Fibroblast of lung (primary cell): ENCODE measurements around the gene PLCB2.

Experiments
- CTCF ChIP-seq, 2 donors: IDR thresholded peaks in 1 of 2; conservative IDR thresholded peaks in 1 of 2; 1 replicate in 1 of 2; 2 replicates in 1 of 2; pipeline ENCODE4 v1.5.1; 2011 to 2012; ENCODE audit warnings: low read length in 2 of 2, control low read depth in 1 of 2, inconsistent platforms in 1 of 2, low read depth in 1 of 2, mild to moderate bottlenecking in 1 of 2
- EZH2 ChIP-seq: IDR thresholded peaks from 2 replicates; pipeline ENCODE4 v1.5.1; 2012; ENCODE audit warnings: low read length, control low read depth, mild to moderate bottlenecking; ENCODE audit errors: missing control alignments

DNA sequence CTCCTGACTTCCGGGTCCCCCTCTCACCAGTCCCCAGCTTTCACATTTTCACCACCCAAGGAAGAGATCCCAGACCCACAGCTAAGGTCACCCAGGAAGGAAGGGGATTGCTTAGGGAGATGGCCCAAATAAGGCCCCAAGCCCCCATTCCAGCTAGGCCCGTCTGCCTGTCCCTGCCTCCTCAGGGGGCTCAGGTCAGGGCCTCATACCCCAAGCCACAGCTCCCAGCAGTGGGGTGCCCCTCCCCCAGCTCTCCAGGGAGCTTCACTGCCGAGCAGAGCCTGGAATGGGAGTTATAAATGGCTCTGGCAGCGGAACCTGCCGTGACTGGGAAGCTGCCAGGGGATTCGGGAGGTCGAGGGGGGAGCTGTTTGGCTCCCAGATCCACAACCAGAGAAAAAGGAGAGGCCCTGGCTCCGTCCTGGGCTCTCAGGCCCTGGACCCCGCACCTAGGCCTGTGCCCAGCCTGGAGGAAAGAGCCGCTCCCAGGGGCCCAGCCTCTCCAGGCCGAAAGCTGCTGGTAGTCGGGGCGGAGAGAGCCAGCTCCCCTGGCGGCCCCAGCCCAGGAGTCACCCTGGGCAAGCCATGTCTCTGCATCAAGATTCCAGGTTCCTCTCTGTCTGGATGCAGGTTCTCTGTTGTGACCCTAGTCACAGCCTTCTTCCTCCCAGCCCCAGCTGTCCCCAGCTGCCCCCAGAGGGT, 32.5 kb upstream of the PLCB2 start:
- TF ChIP-seq CTCF (conservative IDR thresholded peaks at IDR 0.05 in 1 of 2, IDR thresholded peaks at IDR 0.05 in 1 of 2; ENCODE audit: low read depth in 1 of 2, low read length in 2 of 2) (no peak), EZH2 (no peak)
